Ammon's horn (tissue), 1 donor: ENCODE data around the gene ANKS1A.
"Not testable (repeated sequence)": the region's sequence is repeated elsewhere in the genome, so short reads cannot be mapped to it uniquely, and the experiment has no call there.

Experiments used
- DNase-seq: peaks from one replicate; pipeline ENCODE4 v3.0.0-alpha.2; 2016; ENCODE audit warnings: low spot score

Gene ANKS1A

GRCh38 chr6:34888874-34889555 is at the start of gene ANKS1A:
Gene ANKS1A, plus strand, starts transcription at chr6:34889255. Its CDS starts 148 bp downstream, at chr6:34889403.
- DNase-seq, result peak; percentile 88

GRCh38 chr6:34839666-34840352 is 49.2 kb upstream of the ANKS1A start:
- no peak for DNase-seq

GRCh38 chr6:34849066-34849465 is 40.0 kb upstream of the ANKS1A start:
- not testable (repeated sequence) for DNase-seq

- DNase-seq, result no peak
Observed at GRCh38 chr6:34851361-34851760, 37.7 kb upstream of the ANKS1A start.

- DNase-seq, result no peak
Observed at GRCh38 chr6:34852406-34853085, 36.5 kb upstream of the ANKS1A start.

- DNase-seq, result no peak
Observed at GRCh38 chr6:34855463-34855862, 33.6 kb upstream of the ANKS1A start.

- no peak for DNase-seq
Observed at GRCh38 chr6:34858681-34859080, 30.4 kb upstream of the ANKS1A start.

- no peak for DNase-seq
Observed at GRCh38 chr6:34859951-34860350, 29.1 kb upstream of the ANKS1A start.

- no peak for DNase-seq
Observed at GRCh38 chr6:34860776-34861175, 28.3 kb upstream of the ANKS1A start.

GRCh38 chr6:34864007-34864406 is 25.0 kb upstream of the ANKS1A start:
- DNase-seq, result no peak

GRCh38 chr6:34865107-34865506 is 23.9 kb upstream of the ANKS1A start:
- DNase-seq, result no peak

GRCh38 chr6:34866509-34866908 is 22.5 kb upstream of the ANKS1A start:
- DNase-seq, result no peak

GRCh38 chr6:34867484-34867883 is 21.6 kb upstream of the ANKS1A start:
- DNase-seq, result no peak

GRCh38 chr6:34871853-34872252 is 17.2 kb upstream of the ANKS1A start:
- no peak for DNase-seq

- no peak for DNase-seq
Observed at GRCh38 chr6:34872332-34872731, 16.7 kb upstream of the ANKS1A start.

GRCh38 chr6:34875292-34876213 is 13.5 kb upstream of the ANKS1A start:
- DNase-seq, result no peak

GRCh38 chr6:34876472-34876871 is 12.6 kb upstream of the ANKS1A start:
- DNase-seq, result no peak

- DNase-seq, result no peak
Observed at GRCh38 chr6:34877259-34877658, 11.8 kb upstream of the ANKS1A start.

- DNase-seq, result no peak
Observed at GRCh38 chr6:34877869-34878485, 11.1 kb upstream of the ANKS1A start.

GRCh38 chr6:34884073-34884472 is 5.0 kb upstream of the ANKS1A start:
- not testable (repeated sequence) for DNase-seq

GRCh38 chr6:34884996-34885395 is 4.1 kb upstream of the ANKS1A start:
- no peak for DNase-seq

- not testable (repeated sequence) for DNase-seq
Observed at GRCh38 chr6:34885837-34886236, 3.2 kb upstream of the ANKS1A start.
